ENCODE measurements around the gene ZNF48. TPM values are rescaled to one million over a fixed set of nuclear protein-coding genes. Genes with fewer than 3 reads are reported as not detected.

The ZNF48 gene
- polyA plus RNA-seq, 1 of the 3 experiments (the other 2 are of a cell fraction): 8.8 TPM

DNA sequence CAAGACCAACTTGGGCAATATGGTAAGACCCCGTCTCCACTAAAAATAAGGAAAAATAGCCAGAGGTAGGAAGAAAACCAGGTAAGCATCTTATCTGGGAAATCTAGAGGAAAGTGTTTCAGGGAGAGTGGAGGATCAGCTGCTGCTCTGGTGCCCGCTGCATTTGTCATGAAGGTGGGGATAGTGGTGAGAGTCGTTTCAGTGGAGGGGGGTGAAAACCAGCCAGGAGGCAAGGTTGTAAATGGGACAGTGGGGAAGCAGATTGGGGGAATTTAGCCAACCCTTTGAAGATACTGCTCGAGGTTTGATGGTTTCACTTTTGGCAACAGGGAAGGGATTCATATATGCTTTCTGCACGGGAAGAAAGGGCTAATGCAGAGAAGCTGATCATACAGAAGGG lies 25.8 kb downstream of the ZNF48 start:
- H3K9me3 ChIP-seq: no peaks in the 10 kb centered on the region
- no peak overlapping the region for H3K4me3 ChIP-seq (ENCODE audit: low read depth in 2 of 2, low read length in 1 of 2)
- 93% methylated on average over 5 of the region's 5 CpGs for WGBS (ENCODE audit: low lambda C conversion rate)
- peaks cover under 1% of the 10 kb centered on the region; the same call in 1 of the 2 replicates for H4K20me1 ChIP-seq (ENCODE audit: insufficient read depth)
- H3K27me3 ChIP-seq (ENCODE audit: insufficient read depth): no peaks in the 10 kb centered on the region
- ChIA-PET POLR2A (no interaction called here), CTCF (interaction anchor here (1.0 to 4.0 kb wide), 3 partner anchors 9 to 29 kb away, joined by 5 to 24 read pairs (median 13); partner anchors contain the start of gene DCTPP1)
- H3K27ac ChIP-seq (ENCODE audit: low read depth in 2 of 2, low read length in 1 of 2): no peak overlapping the region
- peaks cover 7% of the 10 kb centered on the region; the same call in 1 of the 2 replicates for H3K79me2 ChIP-seq (ENCODE audit: insufficient read depth)
- no peaks in the 10 kb centered on the region for H3K9me2 ChIP-seq
- H2AFZ ChIP-seq (ENCODE audit: low read depth): no peak overlapping the region
- no peak overlapping the region for H3K4me2 ChIP-seq
- H3K36me3 ChIP-seq (replicated peaks in 1 of 2; ENCODE audit: control insufficient read depth in 1 of 2, insufficient read depth in 2 of 2, low read length in 1 of 2): peaks cover 11 to 28% of the 10 kb centered on the region in 2 experiments
- TF ChIP-seq CHD2 (IDR thresholded peaks at IDR 0.05; ENCODE audit: low read length, partially characterized antibody): no peak
- TF ChIP-seq, protein P1, sequence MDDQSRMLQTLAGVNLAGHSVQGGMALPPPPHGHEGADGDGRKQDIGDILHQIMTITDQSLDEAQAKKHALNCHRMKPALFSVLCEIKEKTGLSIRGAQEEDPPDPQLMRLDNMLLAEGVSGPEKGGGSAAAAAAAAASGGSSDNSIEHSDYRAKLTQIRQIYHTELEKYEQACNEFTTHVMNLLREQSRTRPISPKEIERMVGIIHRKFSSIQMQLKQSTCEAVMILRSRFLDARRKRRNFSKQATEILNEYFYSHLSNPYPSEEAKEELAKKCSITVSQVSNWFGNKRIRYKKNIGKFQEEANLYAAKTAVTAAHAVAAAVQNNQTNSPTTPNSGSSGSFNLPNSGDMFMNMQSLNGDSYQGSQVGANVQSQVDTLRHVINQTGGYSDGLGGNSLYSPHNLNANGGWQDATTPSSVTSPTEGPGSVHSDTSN (IDR thresholded peaks at IDR 0.05): no peak
- TF ChIP-seq, protein P2, sequence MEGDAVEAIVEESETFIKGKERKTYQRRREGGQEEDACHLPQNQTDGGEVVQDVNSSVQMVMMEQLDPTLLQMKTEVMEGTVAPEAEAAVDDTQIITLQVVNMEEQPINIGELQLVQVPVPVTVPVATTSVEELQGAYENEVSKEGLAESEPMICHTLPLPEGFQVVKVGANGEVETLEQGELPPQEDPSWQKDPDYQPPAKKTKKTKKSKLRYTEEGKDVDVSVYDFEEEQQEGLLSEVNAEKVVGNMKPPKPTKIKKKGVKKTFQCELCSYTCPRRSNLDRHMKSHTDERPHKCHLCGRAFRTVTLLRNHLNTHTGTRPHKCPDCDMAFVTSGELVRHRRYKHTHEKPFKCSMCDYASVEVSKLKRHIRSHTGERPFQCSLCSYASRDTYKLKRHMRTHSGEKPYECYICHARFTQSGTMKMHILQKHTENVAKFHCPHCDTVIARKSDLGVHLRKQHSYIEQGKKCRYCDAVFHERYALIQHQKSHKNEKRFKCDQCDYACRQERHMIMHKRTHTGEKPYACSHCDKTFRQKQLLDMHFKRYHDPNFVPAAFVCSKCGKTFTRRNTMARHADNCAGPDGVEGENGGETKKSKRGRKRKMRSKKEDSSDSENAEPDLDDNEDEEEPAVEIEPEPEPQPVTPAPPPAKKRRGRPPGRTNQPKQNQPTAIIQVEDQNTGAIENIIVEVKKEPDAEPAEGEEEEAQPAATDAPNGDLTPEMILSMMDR (IDR thresholded peaks at IDR 0.05): no peak
- no peak for TF ChIP-seq ELF1 (IDR thresholded peaks at IDR 0.05)
- no peak for TF ChIP-seq FOSL2 (IDR thresholded peaks at IDR 0.05; ENCODE audit: borderline replicate concordance, low read depth)
- TF ChIP-seq GATA2 (CRISPR knock-in tag; IDR thresholded peaks at IDR 0.05): no peak
- TF ChIP-seq TEAD4 (IDR thresholded peaks at IDR 0.05; ENCODE audit: borderline replicate concordance, insufficient read depth): no peak
- no peak for TF ChIP-seq TCF12 (IDR thresholded peaks at IDR 0.05)
- TF ChIP-seq, protein P3, sequence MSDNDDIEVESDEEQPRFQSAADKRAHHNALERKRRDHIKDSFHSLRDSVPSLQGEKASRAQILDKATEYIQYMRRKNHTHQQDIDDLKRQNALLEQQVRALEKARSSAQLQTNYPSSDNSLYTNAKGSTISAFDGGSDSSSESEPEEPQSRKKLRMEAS (IDR thresholded peaks at IDR 0.05; ENCODE audit: low read depth): no peak
- TF ChIP-seq EZH2phosphoT487 (IDR thresholded peaks at IDR 0.05; ENCODE audit: borderline replicate concordance, low read depth): no peak
- TF ChIP-seq, protein P4, sequence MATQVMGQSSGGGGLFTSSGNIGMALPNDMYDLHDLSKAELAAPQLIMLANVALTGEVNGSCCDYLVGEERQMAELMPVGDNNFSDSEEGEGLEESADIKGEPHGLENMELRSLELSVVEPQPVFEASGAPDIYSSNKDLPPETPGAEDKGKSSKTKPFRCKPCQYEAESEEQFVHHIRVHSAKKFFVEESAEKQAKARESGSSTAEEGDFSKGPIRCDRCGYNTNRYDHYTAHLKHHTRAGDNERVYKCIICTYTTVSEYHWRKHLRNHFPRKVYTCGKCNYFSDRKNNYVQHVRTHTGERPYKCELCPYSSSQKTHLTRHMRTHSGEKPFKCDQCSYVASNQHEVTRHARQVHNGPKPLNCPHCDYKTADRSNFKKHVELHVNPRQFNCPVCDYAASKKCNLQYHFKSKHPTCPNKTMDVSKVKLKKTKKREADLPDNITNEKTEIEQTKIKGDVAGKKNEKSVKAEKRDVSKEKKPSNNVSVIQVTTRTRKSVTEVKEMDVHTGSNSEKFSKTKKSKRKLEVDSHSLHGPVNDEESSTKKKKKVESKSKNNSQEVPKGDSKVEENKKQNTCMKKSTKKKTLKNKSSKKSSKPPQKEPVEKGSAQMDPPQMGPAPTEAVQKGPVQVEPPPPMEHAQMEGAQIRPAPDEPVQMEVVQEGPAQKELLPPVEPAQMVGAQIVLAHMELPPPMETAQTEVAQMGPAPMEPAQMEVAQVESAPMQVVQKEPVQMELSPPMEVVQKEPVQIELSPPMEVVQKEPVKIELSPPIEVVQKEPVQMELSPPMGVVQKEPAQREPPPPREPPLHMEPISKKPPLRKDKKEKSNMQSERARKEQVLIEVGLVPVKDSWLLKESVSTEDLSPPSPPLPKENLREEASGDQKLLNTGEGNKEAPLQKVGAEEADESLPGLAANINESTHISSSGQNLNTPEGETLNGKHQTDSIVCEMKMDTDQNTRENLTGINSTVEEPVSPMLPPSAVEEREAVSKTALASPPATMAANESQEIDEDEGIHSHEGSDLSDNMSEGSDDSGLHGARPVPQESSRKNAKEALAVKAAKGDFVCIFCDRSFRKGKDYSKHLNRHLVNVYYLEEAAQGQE (IDR thresholded peaks at IDR 0.05; ENCODE audit: low read depth, low read length): no peak
- no peak for TF ChIP-seq RXRA (IDR thresholded peaks at IDR 0.05; ENCODE audit: borderline replicate concordance, low read depth)
- TF ChIP-seq FOXJ3 (CRISPR knock-in tag; IDR thresholded peaks at IDR 0.05): no peak
- no peak for TF ChIP-seq MXI1 (IDR thresholded peaks at IDR 0.05; ENCODE audit: low read depth, low read length)
- TF ChIP-seq NFIC (IDR thresholded peaks at IDR 0.05; ENCODE audit: borderline replicate concordance): no peak
- no peak for TF ChIP-seq YY1 (IDR thresholded peaks at IDR 0.05; ENCODE audit: low read depth)
- TF ChIP-seq, protein P5, sequence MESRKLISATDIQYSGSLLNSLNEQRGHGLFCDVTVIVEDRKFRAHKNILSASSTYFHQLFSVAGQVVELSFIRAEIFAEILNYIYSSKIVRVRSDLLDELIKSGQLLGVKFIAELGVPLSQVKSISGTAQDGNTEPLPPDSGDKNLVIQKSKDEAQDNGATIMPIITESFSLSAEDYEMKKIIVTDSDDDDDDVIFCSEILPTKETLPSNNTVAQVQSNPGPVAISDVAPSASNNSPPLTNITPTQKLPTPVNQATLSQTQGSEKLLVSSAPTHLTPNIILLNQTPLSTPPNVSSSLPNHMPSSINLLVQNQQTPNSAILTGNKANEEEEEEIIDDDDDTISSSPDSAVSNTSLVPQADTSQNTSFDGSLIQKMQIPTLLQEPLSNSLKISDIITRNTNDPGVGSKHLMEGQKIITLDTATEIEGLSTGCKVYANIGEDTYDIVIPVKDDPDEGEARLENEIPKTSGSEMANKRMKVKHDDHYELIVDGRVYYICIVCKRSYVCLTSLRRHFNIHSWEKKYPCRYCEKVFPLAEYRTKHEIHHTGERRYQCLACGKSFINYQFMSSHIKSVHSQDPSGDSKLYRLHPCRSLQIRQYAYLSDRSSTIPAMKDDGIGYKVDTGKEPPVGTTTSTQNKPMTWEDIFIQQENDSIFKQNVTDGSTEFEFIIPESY (IDR thresholded peaks at IDR 0.05; ENCODE audit: borderline replicate concordance, low read depth): no peak
- TF ChIP-seq, protein P6, sequence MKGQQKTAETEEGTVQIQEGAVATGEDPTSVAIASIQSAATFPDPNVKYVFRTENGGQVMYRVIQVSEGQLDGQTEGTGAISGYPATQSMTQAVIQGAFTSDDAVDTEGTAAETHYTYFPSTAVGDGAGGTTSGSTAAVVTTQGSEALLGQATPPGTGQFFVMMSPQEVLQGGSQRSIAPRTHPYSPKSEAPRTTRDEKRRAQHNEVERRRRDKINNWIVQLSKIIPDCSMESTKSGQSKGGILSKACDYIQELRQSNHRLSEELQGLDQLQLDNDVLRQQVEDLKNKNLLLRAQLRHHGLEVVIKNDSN (IDR thresholded peaks at IDR 0.05; ENCODE audit: borderline replicate concordance, low read depth): no peak
- no peak for TF ChIP-seq JUND (IDR thresholded peaks at IDR 0.05)
- no peak for TF ChIP-seq EP300 (IDR thresholded peaks at IDR 0.05; ENCODE audit: borderline replicate concordance in 1 of 2, low read depth in 1 of 2, low read length in 1 of 2)
- H3K9ac ChIP-seq: no peak overlapping the region
- DNase-seq: no peak
- H3K4me1 ChIP-seq (ENCODE audit: control insufficient read depth in 1 of 2, insufficient read depth in 2 of 2, low read depth in 1 of 2, low read length in 1 of 2): peaks cover 0 to 12% of the 10 kb centered on the region in 2 experiments; a peak in 1 of 4 replicates
- peaks cover 16% of the 10 kb centered on the region for H3F3A ChIP-seq (replicated peaks; ENCODE audit: insufficient read depth)

All from SK-N-SH (cell line).